GM21576 (cell line): ENCODE results near the gene HOXC6.
"Not testable (repeated sequence)": the region's sequence is repeated elsewhere in the genome, so short reads cannot be mapped to it uniquely, and the experiment has no call there.

Source experiments
- ATAC-seq: cut with Tn5 transposase; IDR thresholded peaks from one replicate; pipeline ENCODE4 v1.9.1; 2021; ENCODE audit warnings: mild to moderate bottlenecking, moderate library complexity; ENCODE audit not compliant: unreplicated experiment

Gene HOXC6

GRCh38 chr12:54077843-54078242 lies 49.6 kb downstream of the HOXC6 start:
- not testable (repeated sequence) for ATAC-seq

- not testable (repeated sequence) for ATAC-seq
These were observed 50.9 kb downstream of the HOXC6 start for GRCh38 chr12:54079115-54079514.
